ENCODE measurements around the gene GALNT7. TPM values are rescaled to one million over a fixed set of nuclear protein-coding genes. Genes with fewer than 3 reads are reported as not detected.

The GALNT7 gene
- polyA plus RNA-seq, 1 of the 3 experiments (the other 2 are of a cell fraction), result 14.8 TPM

GRCh38 chr4:173367285-173367684 is 198.7 kb downstream of the GALNT7 start:
- CTCF ChIA-PET, result interaction anchor here (1.1 to 3.7 kb wide), 6 partner anchors 12 to 140 kb away, joined by 3 to 17 read pairs (median 4); no protein-coding TSS in a partner anchor
- TF ChIP-seq ZBTB33 (IDR thresholded peaks at IDR 0.05; ENCODE audit: borderline replicate concordance, low read depth) (no peak), TCF12 (IDR thresholded peaks at IDR 0.05) (peak; percentile 64), JUND (IDR thresholded peaks at IDR 0.05) (no peak), RFX5 (IDR thresholded peaks at IDR 0.05; ENCODE audit: low read length) (no peak), CHD2 (IDR thresholded peaks at IDR 0.05; ENCODE audit: low read length, partially characterized antibody) (no peak), ELF1 (IDR thresholded peaks at IDR 0.05) (no peak), MAX (IDR thresholded peaks at IDR 0.05; ENCODE audit: low read depth) (no peak), TEAD4 (IDR thresholded peaks at IDR 0.05; ENCODE audit: borderline replicate concordance, insufficient read depth) (no peak), FOSL2 (IDR thresholded peaks at IDR 0.05; ENCODE audit: borderline replicate concordance, low read depth) (peak; percentile 35; the same call in 1 of the 2 replicates), NRF1 (IDR thresholded peaks at IDR 0.05; ENCODE audit: low read depth, low read length) (no peak), GABPA (IDR thresholded peaks at IDR 0.05; ENCODE audit: low read depth) (no peak)
- no peaks in the 10 kb centered on the region for H4K20me1 ChIP-seq (ENCODE audit: insufficient read depth)
- H3K4me2 ChIP-seq, result peak overlapping the region; percentile 78
- H2AFZ ChIP-seq (ENCODE audit: low read depth), result peak overlapping the region; percentile 31; the same call in 1 of the 2 replicates
- no peak overlapping the region for H3K9ac ChIP-seq
- H3K4me1 ChIP-seq (ENCODE audit: control insufficient read depth in 1 of 2, insufficient read depth in 2 of 2, low read depth in 1 of 2, low read length in 1 of 2), result peaks cover 6 to 8% of the 10 kb centered on the region in 2 experiments; a peak in 3 of 4 replicates
- H3K27me3 ChIP-seq (ENCODE audit: insufficient read depth), result no peaks in the 10 kb centered on the region
- peaks cover 32% of the 10 kb centered on the region for H3F3A ChIP-seq (replicated peaks; ENCODE audit: insufficient read depth)
- peak overlapping the region; percentile 10 to 34; a peak in 3 of 4 replicates for H3K27ac ChIP-seq (ENCODE audit: low read depth in 2 of 2, low read length in 1 of 2)
- H3K9me3 ChIP-seq, result no peaks in the 10 kb centered on the region
- peaks cover 17% of the 10 kb centered on the region for H3K79me2 ChIP-seq (ENCODE audit: insufficient read depth)
- DNase-seq, result no peak
- no peaks in the 10 kb centered on the region for H3K9me2 ChIP-seq
- peak overlapping the region in 1 of 2 experiments; percentile 8; a peak in 1 of 4 replicates for H3K4me3 ChIP-seq (ENCODE audit: low read depth in 2 of 2, low read length in 1 of 2)
- POLR2A ChIA-PET, result interaction anchor here (1.8 kb wide), 1 partner anchor 33 kb away, joined by 12 read pairs; the partner anchor contains the start of gene HMGB2
- no peaks in the 10 kb centered on the region for H3K36me3 ChIP-seq (replicated peaks in 1 of 2; ENCODE audit: control insufficient read depth in 1 of 2, insufficient read depth in 2 of 2, low read length in 1 of 2)

- Histone ChIP-seq H3K4me3 (ENCODE audit: low read depth in 2 of 2, low read length in 1 of 2) (peak overlapping the region; percentile 1 to 8; a peak in 2 of 4 replicates), H4K20me1 (ENCODE audit: insufficient read depth) (no peaks in the 10 kb centered on the region), H3K9me3 (no peaks in the 10 kb centered on the region), H3K79me2 (ENCODE audit: insufficient read depth) (peaks cover 24% of the 10 kb centered on the region), H3K27ac (ENCODE audit: low read depth in 2 of 2, low read length in 1 of 2) (peak overlapping the region; percentile 10 to 30), H3K9me2 (no peaks in the 10 kb centered on the region), H3K36me3 (replicated peaks in 1 of 2; ENCODE audit: control insufficient read depth in 1 of 2, insufficient read depth in 2 of 2, low read length in 1 of 2) (no peaks in the 10 kb centered on the region), H2AFZ (ENCODE audit: low read depth) (peak overlapping the region; percentile 77), H3K27me3 (ENCODE audit: insufficient read depth) (no peaks in the 10 kb centered on the region), H3K9ac (no peak overlapping the region), H3K4me1 (ENCODE audit: control insufficient read depth in 1 of 2, insufficient read depth in 2 of 2, low read depth in 1 of 2, low read length in 1 of 2) (peaks cover 6 to 8% of the 10 kb centered on the region in 2 experiments; a peak in 3 of 4 replicates), H3F3A (replicated peaks; ENCODE audit: insufficient read depth) (peaks cover 36% of the 10 kb centered on the region), H3K4me2 (peak overlapping the region; percentile 78)
- 28% methylated on average over 4 of the region's 4 CpGs for WGBS (ENCODE audit: low lambda C conversion rate)
- ChIA-PET POLR2A (interaction anchor here (1.8 kb wide), 1 partner anchor 33 kb away, joined by 12 read pairs; the partner anchor contains the start of gene HMGB2), CTCF (interaction anchor here (1.1 to 3.7 kb wide), 7 partner anchors 13 to 140 kb away, joined by 3 to 17 read pairs (median 3); no protein-coding TSS in a partner anchor)
- DNase-seq, result no peak
- no peak for TF ChIP-seq NFIC (IDR thresholded peaks at IDR 0.05; ENCODE audit: borderline replicate concordance)
- no peak for TF ChIP-seq RFX5 (IDR thresholded peaks at IDR 0.05; ENCODE audit: low read length)
- no peak for TF ChIP-seq YY1 (IDR thresholded peaks at IDR 0.05; ENCODE audit: low read depth)
- TF ChIP-seq RAD21 (IDR thresholded peaks at IDR 0.05; ENCODE audit: low read length), result no peak
- TF ChIP-seq MEF2A (IDR thresholded peaks at IDR 0.05; ENCODE audit: borderline replicate concordance, low read depth), result no peak
- no peak for TF ChIP-seq ELF1 (IDR thresholded peaks at IDR 0.05)
- TF ChIP-seq NRF1 (IDR thresholded peaks at IDR 0.05; ENCODE audit: low read depth, low read length), result no peak
- TF ChIP-seq FOXJ3 (CRISPR knock-in tag; IDR thresholded peaks at IDR 0.05), result no peak
- no peak for TF ChIP-seq TCF12 (IDR thresholded peaks at IDR 0.05)
- no peak for TF ChIP-seq IRF3 (IDR thresholded peaks at IDR 0.05; ENCODE audit: low read depth, low read length)
- TF ChIP-seq USF2 (IDR thresholded peaks at IDR 0.05; ENCODE audit: borderline replicate concordance, low read depth, low read length), result no peak
- no peak for TF ChIP-seq USF1 (IDR thresholded peaks at IDR 0.05; ENCODE audit: borderline replicate concordance, low read depth)
- no peak for TF ChIP-seq GATA2 (CRISPR knock-in tag; IDR thresholded peaks at IDR 0.05)
These were observed 199.3 kb downstream of the GALNT7 start for GRCh38 chr4:173367946-173368345.
